ENCODE data around the gene AADACL4. TPM values are rescaled to one million over a fixed set of nuclear protein-coding genes. Genes with fewer than 3 reads are reported as not detected.

AADACL4 gene
- total RNA-seq, 4 donors from 2014 or later = not detected

GRCh38 chr1:12613180-12613579 lies 30.7 kb upstream of the AADACL4 start:
- H3K4me1 ChIP-seq = peaks cover 0 to 36% (median 5%) of the 10 kb centered on the region in 4 donors
- H3K4me3 ChIP-seq = no peak overlapping the region
- H3K27ac ChIP-seq = peak overlapping the region in 1 of 4 donors; percentile 30
- DNase-seq = no peak
- H3K27me3 ChIP-seq = no peaks in the 10 kb centered on the region
- TF ChIP-seq CTCF (IDR thresholded peaks at IDR 0.05) (no peak), POLR2A (IDR thresholded peaks at IDR 0.05) (no peak)
- no peaks in the 10 kb centered on the region for H3K9me3 ChIP-seq
- peaks cover 0 to 17% (median 0%) of the 10 kb centered on the region in 3 donors for H3K36me3 ChIP-seq

- DNase-seq = no peak
- Histone ChIP-seq H3K27me3 (no peaks in the 10 kb centered on the region), H3K4me3 (peak overlapping the region in 3 of 4 donors; percentile 70 to 92 (median 71)), H3K36me3 (peaks cover 0 to 17% (median 0%) of the 10 kb centered on the region in 3 donors), H3K27ac (peak overlapping the region; percentile 81 to 98 (median 93)), H3K9me3 (no peaks in the 10 kb centered on the region), H3K4me1 (peaks cover 0 to 42% (median 10%) of the 10 kb centered on the region in 4 donors)
- TF ChIP-seq CTCF (IDR thresholded peaks at IDR 0.05) = no peak
- no peak for TF ChIP-seq POLR2A (IDR thresholded peaks at IDR 0.05)
Measured at GRCh38 chr1:12614402-12615158, 29.3 kb upstream of the AADACL4 start.

- Histone ChIP-seq H3K27me3 (no peaks in the 10 kb centered on the region), H3K4me3 (peak overlapping the region; percentile 53 to 92 (median 70)), H3K4me1 (peaks cover 0 to 47% (median 13%) of the 10 kb centered on the region in 4 donors), H3K36me3 (peaks cover 0 to 17% (median 0%) of the 10 kb centered on the region in 3 donors), H3K9me3 (no peaks in the 10 kb centered on the region), H3K27ac (peak overlapping the region; percentile 81 to 98 (median 93))
- no peak for TF ChIP-seq POLR2A (IDR thresholded peaks at IDR 0.05)
- TF ChIP-seq CTCF (IDR thresholded peaks at IDR 0.05) = no peak
- DNase-seq = no peak
Measured at GRCh38 chr1:12615159-12615864, 28.6 kb upstream of the AADACL4 start.

- peak overlapping the region; percentile 53 to 92 (median 70) for H3K4me3 ChIP-seq
- peak in 2 of 3 donors; percentile 74 to 84 for DNase-seq
- peak overlapping the region; percentile 81 to 98 (median 93) for H3K27ac ChIP-seq
- no peak for TF ChIP-seq CTCF (IDR thresholded peaks at IDR 0.05)
- peak; percentile 25 to 54 for TF ChIP-seq POLR2A (IDR thresholded peaks at IDR 0.05)
- peaks cover 0 to 55% (median 13%) of the 10 kb centered on the region in 4 donors for H3K4me1 ChIP-seq
- peaks cover 0 to 17% (median 0%) of the 10 kb centered on the region in 3 donors for H3K36me3 ChIP-seq
- H3K9me3 ChIP-seq = no peaks in the 10 kb centered on the region
- no peaks in the 10 kb centered on the region for H3K27me3 ChIP-seq
Measured at GRCh38 chr1:12615865-12616708, 27.8 kb upstream of the AADACL4 start.
